ENCODE data around the gene CDK3.
"Not testable (repeated sequence)": the region's sequence is repeated elsewhere in the genome, so short reads cannot be mapped to it uniquely, and the experiment has no call there.

Gene CDK3

DNA sequence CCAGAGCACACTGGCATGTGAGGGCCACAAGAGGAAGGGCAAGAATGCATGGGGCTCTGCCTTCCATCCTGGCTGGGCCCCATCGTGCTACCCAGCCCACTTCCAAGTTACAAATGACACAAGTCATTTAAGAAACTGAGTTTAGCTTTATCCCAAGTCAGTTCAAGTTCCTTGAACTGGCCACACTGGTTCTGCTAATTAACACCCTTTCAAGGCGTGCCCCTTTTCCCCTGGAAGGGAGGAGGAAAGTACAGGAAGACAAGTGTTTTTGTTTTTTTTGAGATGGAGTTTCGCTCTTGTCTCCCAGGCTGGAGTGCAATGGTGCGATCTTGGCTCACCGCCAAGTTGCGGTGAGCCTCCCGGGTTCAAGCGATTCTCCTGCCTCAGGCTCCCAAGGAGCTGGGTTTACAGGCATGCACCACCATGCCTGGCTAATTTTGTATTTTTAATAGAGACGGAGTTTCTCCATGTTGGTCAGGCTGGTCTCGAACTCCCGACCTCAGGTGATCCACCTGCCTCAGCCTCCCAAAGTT, 43.9 kb downstream of the CDK3 start:
- DNase-seq, result not testable (repeated sequence)

DNA sequence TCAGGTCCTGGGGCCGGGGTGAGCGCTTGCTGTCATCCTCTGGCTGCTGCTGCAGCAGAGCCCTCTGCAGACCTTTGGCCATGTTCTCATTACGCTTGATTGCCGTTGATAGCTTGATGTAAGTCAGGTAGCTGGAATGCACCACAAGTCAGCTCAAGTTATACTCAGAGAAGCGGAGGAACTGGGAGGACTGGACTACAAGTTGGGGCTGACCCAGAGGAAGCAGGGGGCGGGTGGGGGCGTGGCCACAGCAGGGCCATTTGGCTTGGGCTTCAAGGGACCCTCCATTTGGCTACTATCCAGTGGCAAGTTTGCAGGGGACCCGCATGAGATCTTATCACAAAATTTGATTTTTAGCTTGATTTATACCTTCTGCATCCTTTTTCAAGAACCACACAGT, 45.4 kb downstream of the CDK3 start:
- no peak for DNase-seq

- DNase-seq, result no peak
Measured at GRCh38 chr17:76048025-76048605, 47.5 kb downstream of the CDK3 start.

- no peak for DNase-seq
Measured at GRCh38 chr17:76048711-76049110, 48.1 kb downstream of the CDK3 start.

GRCh38 chr17:76049239-76049638, 48.6 kb downstream of the CDK3 start:
- DNase-seq, result no peak

- no peak for DNase-seq
Measured at GRCh38 chr17:76049836-76050537, 49.3 kb downstream of the CDK3 start.

- DNase-seq, result no peak
Measured at GRCh38 chr17:76050538-76051467, 50.1 kb downstream of the CDK3 start.

- DNase-seq, result no peak
Measured at GRCh38 chr17:76051561-76051960, 50.9 kb downstream of the CDK3 start.

DNA sequence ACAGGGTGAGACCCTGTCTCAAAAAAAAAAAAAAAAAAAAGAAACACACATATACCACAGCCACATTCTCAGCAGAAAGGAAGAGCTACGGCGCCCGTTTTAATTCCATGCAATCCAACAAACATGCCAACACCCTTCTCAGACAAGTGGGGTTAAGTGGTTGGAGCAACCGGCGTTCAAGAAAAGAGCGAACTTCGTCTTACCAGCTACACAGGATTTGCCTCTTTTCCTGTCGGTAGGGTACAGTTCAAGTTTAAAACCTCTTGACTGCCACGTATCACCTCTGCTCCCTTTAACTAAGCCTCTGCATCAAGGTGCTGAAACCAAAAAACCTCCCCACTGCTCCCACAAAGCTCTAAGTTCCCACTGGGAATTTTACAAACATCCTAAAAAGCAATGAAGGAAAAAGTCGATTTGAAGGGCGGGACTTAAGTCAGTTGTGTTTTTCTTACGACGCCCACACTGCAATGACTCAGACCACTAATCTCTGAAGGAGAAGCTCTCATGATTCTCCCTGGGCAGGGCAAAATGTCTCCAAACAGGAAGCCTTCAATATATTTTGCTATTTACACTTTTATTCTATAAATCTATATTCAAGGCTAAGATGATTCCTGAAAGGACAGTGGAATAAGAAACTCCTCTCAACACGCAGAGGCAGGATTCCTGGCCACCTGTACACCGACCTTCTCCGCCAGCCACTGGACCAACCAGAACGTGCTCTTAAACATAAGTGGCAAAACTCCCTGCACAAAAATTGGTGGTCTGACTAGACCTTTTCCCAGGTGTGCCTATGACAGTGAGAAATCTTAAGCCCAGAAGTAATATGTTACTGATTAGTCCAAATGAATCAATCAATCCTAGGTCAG, 52.8 kb downstream of the CDK3 start:
- peak in 1 of 2 experiments; percentile 44 for DNase-seq

DNA sequence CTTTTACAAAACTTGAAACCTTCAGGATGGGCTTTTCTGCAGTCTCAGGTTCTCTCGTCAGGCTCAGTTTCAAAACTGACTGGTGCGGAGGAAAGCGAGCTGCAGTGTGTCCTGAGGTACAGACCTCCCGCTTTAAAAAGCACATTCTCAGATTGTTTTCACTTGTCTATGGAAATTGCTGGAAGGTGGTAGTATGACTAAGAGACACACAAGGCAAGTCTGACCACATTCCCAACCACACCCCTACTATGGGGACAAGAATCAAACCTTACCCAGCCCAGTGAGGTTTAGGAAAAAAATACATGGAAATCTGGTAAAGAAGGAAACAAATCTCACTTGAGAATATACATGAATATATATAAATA, 53.4 kb downstream of the CDK3 start:
- DNase-seq, result no peak

Data from activated T-cell treated with anti-CD3 and anti-CD28 coated beads, Interleukin-2, amount 50 U/mL, for 48 hours (primary cell).